K562 (cell line): Measurements from ENCODE around the gene MKRN1. TPM values are rescaled to one million over a fixed set of nuclear protein-coding genes. Genes with fewer than 3 reads are reported as not detected.
A peak's percentile ranks its signal among the peaks of the same experiment; 100 is the strongest.

Source experiments
- ATAC-seq: fragments of 200-7000 bp; cut with Tn5 transposase; 3 replicates; pipeline ENCODE4 v1.9.1; 2020; ENCODE audit warnings: moderate library complexity
- BruUV-seq: library from RNA; stranded (reverse); fragments of 400-500 nt; replicated peaks from 2 replicates; lab custom pipeline; 2021; lab: Mats Ljungman, UMichigan
- CTCF ChIA-PET: fragments of 300-600 bp; formaldehyde crosslinking; extraction: SDS; loops from one replicate; lab custom pipeline; 2021; ENCODE audit warnings: low intra/inter-chr PET ratio; lab: Yijun Ruan, JAX
- POLR2A ChIA-PET: fragments of 300-600, 350-650 bp; sonication (Branson Sonifier 250); formaldehyde crosslinking; extraction: SDS; loops from one replicate; lab custom pipeline; 2021; ENCODE audit warnings: antibody characterized with exemption, inconsistent platforms; lab: Yijun Ruan, JAX
- DNase-seq, 4 experiments: peaks; one replicate each; pipeline versions ENCODE4 v3.0.0 to v3.0.0-alpha.2; 2011 to 2018; ENCODE audit warnings: low spot score in 3 of 4, mixed read lengths in 3 of 4; ENCODE audit errors: extremely low read depth in 1 of 4
- FAIRE-seq: peaks from 2 replicates; lab custom pipeline; 2011; peaks lifted over from hg19 to GRCh38; lab: Jason Lieb, UNC
- H2AFZ ChIP-seq: 2 replicates; pipeline ENCODE4 v1.6.0; 2011; ENCODE audit warnings: low read depth, low read length, control low read depth, inconsistent platforms
- H3K27ac ChIP-seq: fragments of 200-600 bp; 3 replicates; pipeline ENCODE4 v1.8.0; 2011; ENCODE audit warnings: low read depth, mild to moderate bottlenecking, control low read depth, inconsistent platforms, low read length, moderate library complexity, mixed read lengths; ENCODE audit errors: extremely low read depth
- H3K27me3 ChIP-seq, 2 experiments: fragments of 300-600 bp in 1 of 2; 2 replicates in 1 of 2; 3 replicates in 1 of 2; pipeline versions ENCODE4 v1.6.0 to v1.8.0; 2011; ENCODE audit warnings: inconsistent platforms in 2 of 2, low read length in 2 of 2, mild to moderate bottlenecking in 1 of 2, mixed read lengths in 1 of 2, moderate library complexity in 1 of 2; ENCODE audit not compliant: control insufficient read depth in 2 of 2, insufficient read depth in 2 of 2
- H3K36me3 ChIP-seq: fragments of 300-600 bp; 3 replicates; pipeline ENCODE4 v1.8.0; 2011; ENCODE audit warnings: mild to moderate bottlenecking, low read length, inconsistent platforms; ENCODE audit not compliant: control insufficient read depth, insufficient read depth
- H3K4me1 ChIP-seq, 2 experiments: fragments of 200-600 bp in 1 of 2; replicated peaks in 1 of 2; 2 replicates in 1 of 2; 3 replicates in 1 of 2; pipeline versions ENCODE4 v1.5.1 to v1.8.0; 2011; ENCODE audit warnings: inconsistent platforms in 2 of 2, low read length in 2 of 2, mild to moderate bottlenecking in 1 of 2, mixed read lengths in 1 of 2, moderate library complexity in 1 of 2; ENCODE audit not compliant: control insufficient read depth in 2 of 2, insufficient read depth in 2 of 2
- H3K4me2 ChIP-seq: 2 replicates; pipeline ENCODE4 v1.6.1; 2011; ENCODE audit warnings: low read length, control low read depth, inconsistent platforms, mixed read lengths; ENCODE audit not compliant: insufficient read depth
- H3K4me3 ChIP-seq: fragments of 200-600 bp; sonication (generic), shearing (Covaris generic); 2 replicates; pipeline ENCODE4 v1.5.1; 2016; ENCODE audit warnings: control low read depth, inconsistent platforms
- H3K79me2 ChIP-seq: fragments of 200-600 bp; 3 replicates; pipeline ENCODE4 v1.8.0; 2011; ENCODE audit warnings: low read length, inconsistent platforms; ENCODE audit not compliant: control insufficient read depth, insufficient read depth
- H3K9ac ChIP-seq, 2 experiments: 2 replicates each; pipeline versions ENCODE4 v1.6.0 to v1.6.1; 2011; ENCODE audit warnings: low read depth in 2 of 2, low read length in 2 of 2, control low read depth in 1 of 2, inconsistent platforms in 1 of 2, mild to moderate bottlenecking in 1 of 2, mixed read lengths in 1 of 2; ENCODE audit not compliant: insufficient read depth in 1 of 2
- H3K9me1 ChIP-seq: one replicate; pipeline ENCODE4 v1.6.0; 2011; ENCODE audit warnings: inconsistent platforms, mild to moderate bottlenecking, low read length, moderate library complexity; ENCODE audit not compliant: control insufficient read depth, insufficient read depth
- H3K9me3 ChIP-seq: replicated peaks from 2 replicates; pipeline ENCODE4 v1.5.1; 2011; ENCODE audit warnings: low read depth, low read length, inconsistent platforms; ENCODE audit not compliant: control insufficient read depth, insufficient read depth
- H4K20me1 ChIP-seq: replicated peaks from 2 replicates; pipeline ENCODE4 v1.6.1; 2011; ENCODE audit warnings: low read length, inconsistent platforms, mixed read lengths; ENCODE audit not compliant: control insufficient read depth, insufficient read depth
- CSDE1 ChIP-seq, 2 experiments: fragments of 450-650 bp; IDR thresholded peaks; 2 replicates each; pipeline ENCODE4 v1.6.1; 2016; ENCODE audit warnings: mild to moderate bottlenecking in 1 of 2
- DPF2 ChIP-seq: fragments of 450-650 bp; IDR thresholded peaks from 2 replicates; pipeline ENCODE4 v1.6.1; 2016
- NCOA2 ChIP-seq, 2 experiments: fragments of 450-650 bp; IDR thresholded peaks; 2 replicates each; pipeline ENCODE4 v1.6.1; 2018; ENCODE audit warnings: mild to moderate bottlenecking in 2 of 2, moderate library complexity in 1 of 2; ENCODE audit not compliant: partially characterized antibody in 2 of 2
- NR1H2 ChIP-seq: sonication (generic); formaldehyde crosslinking; IDR thresholded peaks from 2 replicates; pipeline ENCODE4 v1.4.0; 2020; ENCODE audit warnings: mild to moderate bottlenecking, missing genetic modification reagents
- YY1 ChIP-seq, 3 experiments: IDR thresholded peaks; 2 replicates each; pipeline ENCODE4 v1.6.1; 2011; ENCODE audit warnings: low read length in 2 of 3, mild to moderate bottlenecking in 2 of 3, moderate library complexity in 2 of 3, borderline replicate concordance in 1 of 3, control low read depth in 1 of 3, low read depth in 1 of 3; ENCODE audit not compliant: insufficient read depth in 3 of 3, insufficient replicate concordance in 2 of 3, control insufficient read depth in 1 of 3, insufficient read length in 1 of 3; ENCODE audit errors: extremely low read depth in 1 of 3
- WGBS: fragments of 100-300 bp; shearing (Covaris generic); methylation state at CpG from one replicate; pipeline ENCODE4 v1.1.6; 2016; ENCODE audit warnings: low coverage, mixed read lengths; ENCODE audit not compliant: insufficient coverage; ENCODE audit errors: missing lambda C conversion rate; 5-methylcytosine and 5-hydroxymethylcytosine counted together
- in situ Hi-C: fragments of 300-500 bp; cut with MboI; formaldehyde crosslinking; loops from 4 replicates; pipeline ENCODE4 v1.15.0; 2018; ENCODE audit warnings: inconsistent platforms, mixed read lengths
- intact Hi-C: fragments of 100-400 bp; cut with micrococcal nuclease; formaldehyde crosslinking; loops from 2 replicates; pipeline ENCODE4 v1.14.2; 2022
- polyA plus RNA-seq, 8 experiments: library from polyadenylated mRNA; depleted of rRNA in 4 of 8; stranded (reverse) in 5 of 8; unstranded in 3 of 8; fragments of >200 nt; fragmentation: Nextera tagmentation in 2 of 8; fragmentation: Illumina TruSeq in 1 of 8; extraction: Ambion mirVana in 2 of 8; extraction: Trizol in 1 of 8; gene quantifications; 2 replicates each; pipeline versions ENCODE4 v1.2.1 to v1.2.3, GENCODE V29; 2011 to 2014; ENCODE audit warnings: inconsistent platforms in 1 of 8, missing spikeins in 1 of 8
- total RNA-seq, 7 experiments: library from RNA; depleted of rRNA in 6 of 7; stranded (reverse); fragments of >200 nt in 6 of 7; fragmentation: Illumina TruSeq in 2 of 7; extraction: Trizol in 2 of 7; gene quantifications; 2 replicates each; pipeline versions ENCODE4 v1.2.1 to v1.2.3, GENCODE V29; 2011 to 2021; ENCODE audit warnings: low replicate concordance in 1 of 7

Gene MKRN1
- total and polyA plus RNA-seq, 9 of the 15 experiments (the other 6 are each of a cell fraction or from before 2014, with no cell fraction given): 30.5 to 90.3 (median 76.0) TPM

DNA sequence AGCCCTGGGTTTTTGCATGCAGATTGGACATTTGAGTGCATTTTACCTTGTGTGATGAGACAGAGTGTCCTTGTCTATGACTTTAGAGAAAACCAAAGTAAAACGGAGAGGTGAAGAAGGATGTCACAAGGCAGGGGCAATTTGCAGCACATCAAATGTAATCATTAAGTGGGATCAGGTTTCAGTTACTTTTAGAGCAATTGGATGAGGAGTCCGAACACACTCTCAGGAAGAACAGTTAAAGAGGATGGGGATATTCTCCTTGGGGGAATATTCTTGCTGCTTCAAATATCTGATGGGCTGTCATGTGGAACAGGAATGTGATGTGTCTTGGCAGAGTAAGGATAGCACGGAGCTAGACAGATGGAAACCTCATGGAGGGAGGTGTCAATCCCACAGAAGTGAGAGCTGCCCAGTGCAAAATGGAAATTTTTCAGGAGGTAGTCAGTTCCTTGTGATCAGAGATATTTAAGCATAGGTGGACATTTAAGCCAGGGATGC is 74.7 kb downstream of the MKRN1 start:
- no peak; the same call in 2 of the 3 replicates for ATAC-seq
- intact Hi-C loops (loop anchor here (5.0 kb wide), 1 partner anchor 38 kb away; no protein-coding TSS in a partner anchor), in situ Hi-C loops (no loop called here)
- POLR2A ChIA-PET: no interaction called here
- H3K4me3 ChIP-seq: no peak overlapping the region
- FAIRE-seq: no peak
- BruUV-seq: no TSS peak
- peaks cover 12 to 16% of the 10 kb centered on the region in 2 experiments; a peak in 4 of 5 replicates for H3K4me1 ChIP-seq
- no peaks in the 10 kb centered on the region for H3K79me2 ChIP-seq
- no peaks in the 10 kb centered on the region; a peak in 1 of 5 replicates for H3K27me3 ChIP-seq
- H3K27ac ChIP-seq: 0 out of 3 replicates have a peak overlapping the region, but pooled peaks have one; percentile 1
- no peaks in the 10 kb centered on the region for H3K36me3 ChIP-seq
- H3K4me2 ChIP-seq: peak overlapping the region; percentile 47; the same call in 1 of the 2 replicates
- H3K9me3 ChIP-seq: no peaks in the 10 kb centered on the region
- H2AFZ ChIP-seq: peak overlapping the region; percentile 85
- H3K9me1 ChIP-seq: no peaks in the 10 kb centered on the region
- TF ChIP-seq NR1H2 (CRISPR knock-in tag): no peak
- TF ChIP-seq YY1 (IDR thresholded peaks at IDR 0.05; ENCODE audit: borderline replicate concordance in 1 of 3, control insufficient read depth in 1 of 3, extremely low read depth in 1 of 3, insufficient read depth in 3 of 3, insufficient read length in 1 of 3, insufficient replicate concordance in 2 of 3, low read depth in 1 of 3, low read length in 2 of 3): no peak
- 0 out of 2 replicates have a peak, but pooled peaks have one; percentile 8 for TF ChIP-seq DPF2
- TF ChIP-seq CSDE1 (IDR thresholded peaks at IDR 0.05): 0 out of 4 replicates have a peak, but pooled peaks of 1 of the 2 experiments have one; percentile 35
- peak in 1 of 2 experiments; percentile 28 for TF ChIP-seq NCOA2 (IDR thresholded peaks at IDR 0.05; ENCODE audit: partially characterized antibody in 2 of 2)
- H4K20me1 ChIP-seq: no peaks in the 10 kb centered on the region
- CTCF ChIA-PET: no interaction called here
- WGBS: 31% methylated on average over 3 of the region's 3 CpGs
- H3K9ac ChIP-seq: no peak overlapping the region; a peak in 1 of 4 replicates
- no peak for DNase-seq
